Endothelial cell of umbilical vein (primary cell): ENCODE data around the gene RPS27L. TPM values are rescaled to one million over a fixed set of nuclear protein-coding genes. Genes with fewer than 3 reads are reported as not detected.

Experiments used
- Bru-seq: library from RNA; stranded (reverse); fragments of 400-500 nt; gene quantifications from one replicate; lab custom pipeline; 2021; lab: Mats Ljungman, UMichigan
- BruChase-seq, 2 experiments: library from RNA; stranded (reverse); fragments of 400-500 nt; gene quantifications; one replicate each; lab custom pipeline; 2021; lab: Mats Ljungman, UMichigan
- BruUV-seq: library from RNA; stranded (reverse); fragments of 400-500 nt; replicated peaks from 2 replicates; lab custom pipeline; 2021; lab: Mats Ljungman, UMichigan
- CTCF ChIA-PET: fragments of 300-600, 350-600 bp; sonication (Branson Sonifier 250); formaldehyde crosslinking; loops from one replicate; lab custom pipeline; 2021; ENCODE audit warnings: antibody characterized with exemption, inconsistent platforms; lab: Charles Lee
- POLR2A ChIA-PET: fragments of 300-600, 350-600 bp; sonication (Branson Sonifier 250); formaldehyde crosslinking; loops from one replicate; lab custom pipeline; 2021; ENCODE audit warnings: antibody characterized with exemption, inconsistent platforms; lab: Charles Lee
- DNase-seq: peaks from one replicate; pipeline ENCODE4 v3.0.0-alpha.2; 2011; ENCODE audit warnings: low read depth, low spot score
- FAIRE-seq: peaks from 2 replicates; lab custom pipeline; 2011; peaks lifted over from hg19 to GRCh38; lab: Jason Lieb, UNC
- H2AFZ ChIP-seq: 2 replicates; pipeline ENCODE4 v1.6.0; 2012; ENCODE audit warnings: low read depth, low read length, control low read depth, inconsistent platforms
- H3K27ac ChIP-seq: 2 replicates; pipeline ENCODE4 v1.5.1; 2011; ENCODE audit warnings: low read depth, mild to moderate bottlenecking, control low read depth, low read length, moderate library complexity; ENCODE audit not compliant: insufficient read depth
- H3K27me3 ChIP-seq, 2 experiments: 2 replicates each; pipeline versions ENCODE4 v1.6.0 to v1.6.1; 2011; ENCODE audit warnings: low read length in 2 of 2, mixed read lengths in 1 of 2; ENCODE audit not compliant: control insufficient read depth in 2 of 2, insufficient read depth in 2 of 2
- H3K36me3 ChIP-seq, 2 experiments: 2 replicates in 1 of 2; 3 replicates in 1 of 2; pipeline ENCODE4 v1.5.1; 2011; ENCODE audit warnings: low read length in 2 of 2, mild to moderate bottlenecking in 1 of 2, moderate library complexity in 1 of 2; ENCODE audit not compliant: control insufficient read depth in 2 of 2, insufficient read depth in 2 of 2; ENCODE audit errors: extremely low read depth in 1 of 2
- H3K4me1 ChIP-seq: 3 replicates; pipeline ENCODE4 v1.5.1; 2011; ENCODE audit warnings: mild to moderate bottlenecking, low read length; ENCODE audit not compliant: control insufficient read depth, insufficient read depth; ENCODE audit errors: extremely low read depth
- H3K4me2 ChIP-seq: 2 replicates; pipeline ENCODE4 v1.6.1; 2011; ENCODE audit warnings: low read length, control low read depth, mixed read lengths; ENCODE audit not compliant: insufficient read depth
- H3K4me3 ChIP-seq, 3 experiments: fragments of 200-600 bp in 1 of 3; sonication (generic), shearing (Covaris generic) in 1 of 3; replicated peaks in 1 of 3; 2 replicates each; pipeline ENCODE4 v1.5.1; 2011 to 2016; ENCODE audit warnings: control low read depth in 3 of 3, low read length in 3 of 3, mild to moderate bottlenecking in 2 of 3, inconsistent platforms in 1 of 3, low read depth in 1 of 3, moderate library complexity in 1 of 3; ENCODE audit not compliant: insufficient read depth in 1 of 3
- H3K79me2 ChIP-seq: 2 replicates; pipeline ENCODE4 v1.6.0; 2012; ENCODE audit warnings: low read length, inconsistent platforms; ENCODE audit not compliant: control insufficient read depth, insufficient read depth
- H3K9ac ChIP-seq: replicated peaks from 2 replicates; pipeline ENCODE3; 2011; ENCODE audit warnings: low read length, control low read depth; ENCODE audit not compliant: insufficient read depth; ENCODE audit errors: extremely low read depth
- H3K9me1 ChIP-seq: replicated peaks from 3 replicates; pipeline ENCODE4 v1.6.0; 2011; ENCODE audit warnings: mild to moderate bottlenecking, low read length; ENCODE audit not compliant: control insufficient read depth, insufficient read depth; ENCODE audit errors: extremely low read depth
- H3K9me3 ChIP-seq: replicated peaks from 2 replicates; pipeline ENCODE4 v1.5.1; 2012; ENCODE audit warnings: low read length, inconsistent platforms; ENCODE audit not compliant: control insufficient read depth, insufficient read depth
- H4K20me1 ChIP-seq: replicated peaks from 2 replicates; pipeline ENCODE3; 2011; ENCODE audit warnings: mild to moderate bottlenecking, low read length; ENCODE audit not compliant: control insufficient read depth, insufficient read depth; ENCODE audit errors: extremely low read depth
- EZH2 ChIP-seq: IDR thresholded peaks from 2 replicates; pipeline ENCODE4 v1.6.1; 2012; ENCODE audit warnings: borderline replicate concordance, low read depth, mild to moderate bottlenecking, moderate library complexity, low read length, inconsistent platforms; ENCODE audit not compliant: severe bottlenecking
- FOS ChIP-seq: IDR thresholded peaks from 2 replicates; pipeline ENCODE4 v1.6.1; 2011; ENCODE audit warnings: mild to moderate bottlenecking, low read length, moderate library complexity, borderline replicate concordance; ENCODE audit not compliant: insufficient read depth
- GATA2 ChIP-seq: IDR thresholded peaks from 2 replicates; pipeline ENCODE4 v1.7.0; 2011; ENCODE audit warnings: low read depth, mild to moderate bottlenecking, moderate library complexity, mixed read lengths, low read length; ENCODE audit not compliant: insufficient read length, insufficient read depth
- JUN ChIP-seq: IDR thresholded peaks from 2 replicates; pipeline ENCODE4 v1.6.1; 2011; ENCODE audit warnings: borderline replicate concordance, low read depth; ENCODE audit not compliant: insufficient read length, insufficient read depth
- MYC ChIP-seq: IDR thresholded peaks from one replicate; pipeline ENCODE4 v1.6.1; 2011; ENCODE audit warnings: mild to moderate bottlenecking, low read depth, low read length
- POLR2A ChIP-seq: IDR thresholded peaks from 2 replicates; pipeline ENCODE4 v1.6.1; 2012; ENCODE audit warnings: low read depth, mild to moderate bottlenecking, control low read depth, low read length
- POLR2AphosphoS5 ChIP-seq: IDR thresholded peaks from 2 replicates; pipeline ENCODE4 v1.6.1; 2012; ENCODE audit warnings: low read depth, mild to moderate bottlenecking, control low read depth, low read length, moderate library complexity; ENCODE audit not compliant: insufficient read depth
- dilution Hi-C: fragments of 300-500 bp; cut with MboI; formaldehyde crosslinking; loops from one replicate; pipeline ENCODE4 v1.15.0; 2019; ENCODE audit warnings: low sequenced_read_pairs; ENCODE audit not compliant: extremely low pct_ligation_motif_present
- intact Hi-C: fragments of 100-400 bp; cut with micrococcal nuclease; formaldehyde crosslinking; loops from one replicate; pipeline ENCODE4 v1.10.0; 2022
- long read RNA-seq: library from polyadenylated mRNA; stranded (forward); transcript quantifications from one replicate; pipeline ENCODE4 v2.0.0, GENCODE V29; 2021
- polyA minus RNA-seq, 3 experiments: library from RNA; depleted of rRNA, polyadenylated mRNA; stranded (reverse); fragments of >200 nt; gene quantifications; 1 replicate in 1 of 3; 2 replicates in 2 of 3; pipeline ENCODE4 v1.2.3, GENCODE V29; 2011
- polyA plus RNA-seq, 4 experiments: library from polyadenylated mRNA; depleted of rRNA in 3 of 4; stranded (reverse) in 3 of 4; unstranded in 1 of 4; fragments of >200 nt; gene quantifications; 2 replicates each; pipeline versions ENCODE4 v1.2.1 to v1.2.3, GENCODE V29; 2011 to 2012; ENCODE audit warnings: missing spikeins in 1 of 4
- total RNA-seq: library from RNA; stranded (reverse); gene quantifications from 2 replicates; pipeline ENCODE4 v1.2.3, GENCODE V29; 2021
- TF ChIP-seq, protein P1 (sequence below): IDR thresholded peaks from 2 replicates; pipeline ENCODE4 v1.6.1; 2011; ENCODE audit not compliant: insufficient read depth, insufficient read length
- TF ChIP-seq, protein P2 (sequence below), 2 donors: IDR thresholded peaks; 1 replicate in 1 of 2; 2 replicates in 1 of 2; pipeline ENCODE4 v1.5.1; 2011; ENCODE audit warnings: low read length in 2 of 2, mild to moderate bottlenecking in 2 of 2, moderate library complexity in 2 of 2, control low read depth in 1 of 2, inconsistent platforms in 1 of 2, low read depth in 1 of 2; ENCODE audit not compliant: insufficient read depth in 1 of 2; ENCODE audit errors: extremely low read depth in 1 of 2

RPS27L gene
- total RNA-seq (338 and 345 TPM in 2 replicates), polyA plus RNA-seq (163 and 170 TPM in 2 replicates), polyA minus RNA-seq (43.9 and 45.6 TPM in 2 replicates), Bru-seq, nascent RNA (percentile 96 among the genes with signal in this experiment), BruChase-seq, experiment 1, labeled RNA remaining after a 6-hour chase (percentile 98 among the genes with signal in this experiment), BruChase-seq, experiment 2, labeled RNA remaining after a 2-hour chase (percentile 95 among the genes with signal in this experiment)
- 317 and 375 TPM in 2 replicates for polyA plus RNA-seq (2011; cell fraction: cytosol; rRNA removed)
- polyA plus RNA-seq (2011; cell fraction: nucleus; rRNA removed): 139 and 168 TPM in 2 replicates
- 568 and 822 TPM in 2 replicates for polyA plus RNA-seq (2012)
- 27.0 TPM for polyA minus RNA-seq (2011; cell fraction: cytosol; rRNA and poly(A)+ RNA removed)
- polyA minus RNA-seq (2011; cell fraction: nucleus; rRNA and poly(A)+ RNA removed): 50.2 and 65.0 TPM in 2 replicates
- long read RNA-seq, full-length matches to known transcripts: 1,304 of 1,361 reads
- long read RNA-seq, partial matches to known transcripts: 40 of 1,361 reads
- long read RNA-seq, other reads (novel, unspliced or antisense): 17 of 1,361 reads

DNA sequence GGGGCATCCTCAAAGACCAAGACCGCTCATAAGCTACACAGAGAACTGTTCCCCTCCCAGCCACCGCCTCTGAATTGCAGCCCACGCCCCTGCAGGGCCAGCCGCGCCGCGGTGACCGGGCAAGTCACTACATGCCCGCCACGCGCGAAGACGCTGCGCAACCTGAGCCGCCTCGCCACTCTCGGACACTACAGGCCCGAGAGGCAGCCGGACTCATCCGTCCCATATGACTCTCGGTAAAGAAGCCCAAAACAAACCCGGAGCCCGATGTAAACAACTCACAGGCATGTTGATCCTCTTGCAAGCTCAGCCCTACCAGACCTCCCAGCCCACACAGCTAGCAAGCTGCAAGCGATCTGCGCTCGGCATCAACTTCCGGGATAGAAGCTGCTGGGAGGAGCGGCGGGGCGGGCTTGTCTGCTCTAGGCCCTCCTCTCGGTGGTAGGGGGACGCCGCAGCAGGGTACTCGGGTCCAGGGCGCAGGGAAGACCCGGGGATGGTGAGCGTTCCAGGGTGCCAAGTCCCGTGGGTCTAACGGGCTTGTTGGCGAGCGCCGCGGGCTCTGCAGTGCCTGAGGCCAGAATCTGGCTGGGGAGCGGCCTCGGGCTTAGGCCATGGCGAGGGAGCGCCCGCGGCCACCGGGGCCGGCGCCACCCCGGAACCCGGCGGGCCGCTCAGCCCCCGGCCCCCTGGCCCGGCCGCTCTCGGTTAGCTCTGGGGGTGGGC is at the start of gene RPS27L:
Gene RPS27L (minus strand): TSS at position 360 of the 726 bp plus-strand sequence. CDS start 72 bp downstream, at position 288.
- dilution Hi-C loops: no loop called here
- Histone ChIP-seq H3K27me3 (no peaks in the 10 kb centered on the region), H3K4me1 (peaks cover 11% of the 10 kb centered on the region), H3K9me3 (no peaks in the 10 kb centered on the region), H3K4me3 (peak within 1 kb of the TSS; percentile 54 to 98 (median 88)), H2AFZ (peak within 1 kb of the TSS; percentile 56), H3K9ac (peak within 1 kb of the TSS; percentile 81), H3K27ac (peak within 1 kb of the TSS; percentile 71), H3K79me2 (peaks cover 26% of the 10 kb centered on the region), H3K9me1 (no peaks in the 10 kb centered on the region), H3K36me3 (peaks cover 4 to 10% of the 10 kb centered on the region in 2 experiments), H4K20me1 (no peaks in the 10 kb centered on the region), H3K4me2 (peak within 1 kb of the TSS; percentile 62)
- BruUV-seq: no TSS peak
- DNase-seq (peak; percentile 92), FAIRE-seq (peak; percentile 86)
- intact Hi-C loops: loop anchor here (1.0 to 5.0 kb wide), 6 partner anchors 32 to 130 kb away; partner anchors contain the start of genes APH1B, LACTB and RAB8B
- CTCF ChIA-PET: interaction anchor here (0.9 to 2.2 kb wide), 9 partner anchors 9 to 245 kb away, joined by 3 to 8 read pairs (median 4); partner anchors contain the start of gene APH1B
- TF ChIP-seq FOS (no peak), EZH2 (no peak), JUN (no peak), GATA2 (no peak), MYC (peak; percentile 73), POLR2AphosphoS5 (peak; percentile 98), POLR2A (peak; percentile 99)
- TF ChIP-seq, protein P1, sequence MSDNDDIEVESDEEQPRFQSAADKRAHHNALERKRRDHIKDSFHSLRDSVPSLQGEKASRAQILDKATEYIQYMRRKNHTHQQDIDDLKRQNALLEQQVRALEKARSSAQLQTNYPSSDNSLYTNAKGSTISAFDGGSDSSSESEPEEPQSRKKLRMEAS: peak; percentile 22
- TF ChIP-seq, protein P2, sequence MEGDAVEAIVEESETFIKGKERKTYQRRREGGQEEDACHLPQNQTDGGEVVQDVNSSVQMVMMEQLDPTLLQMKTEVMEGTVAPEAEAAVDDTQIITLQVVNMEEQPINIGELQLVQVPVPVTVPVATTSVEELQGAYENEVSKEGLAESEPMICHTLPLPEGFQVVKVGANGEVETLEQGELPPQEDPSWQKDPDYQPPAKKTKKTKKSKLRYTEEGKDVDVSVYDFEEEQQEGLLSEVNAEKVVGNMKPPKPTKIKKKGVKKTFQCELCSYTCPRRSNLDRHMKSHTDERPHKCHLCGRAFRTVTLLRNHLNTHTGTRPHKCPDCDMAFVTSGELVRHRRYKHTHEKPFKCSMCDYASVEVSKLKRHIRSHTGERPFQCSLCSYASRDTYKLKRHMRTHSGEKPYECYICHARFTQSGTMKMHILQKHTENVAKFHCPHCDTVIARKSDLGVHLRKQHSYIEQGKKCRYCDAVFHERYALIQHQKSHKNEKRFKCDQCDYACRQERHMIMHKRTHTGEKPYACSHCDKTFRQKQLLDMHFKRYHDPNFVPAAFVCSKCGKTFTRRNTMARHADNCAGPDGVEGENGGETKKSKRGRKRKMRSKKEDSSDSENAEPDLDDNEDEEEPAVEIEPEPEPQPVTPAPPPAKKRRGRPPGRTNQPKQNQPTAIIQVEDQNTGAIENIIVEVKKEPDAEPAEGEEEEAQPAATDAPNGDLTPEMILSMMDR (IDR thresholded peaks at IDR 0.05; ENCODE audit: extremely low read depth in 1 of 2, insufficient read depth in 1 of 2, low read depth in 1 of 2, low read length in 2 of 2): no peak
- POLR2A ChIA-PET: interaction anchor here (0.5 to 1.4 kb wide), 11 partner anchors 8 to 230 kb away, joined by 3 to 9 read pairs (median 4); partner anchors contain the start of genes LACTB and RAB8B
